GM21737 (cell line): ENCODE measurements around the gene CCL28.

Experiments
- ATAC-seq: cut with Tn5 transposase; IDR thresholded peaks from one replicate; pipeline ENCODE4 v1.9.1; 2021; ENCODE audit warnings: mild to moderate bottlenecking, moderate library complexity; ENCODE audit not compliant: unreplicated experiment

Gene CCL28

GRCh38 chr5:43358726-43359125 is 53.5 kb downstream of the CCL28 start:
- no peak for ATAC-seq

GRCh38 chr5:43358301-43358700 is 53.9 kb downstream of the CCL28 start:
- no peak for ATAC-seq

- no peak for ATAC-seq
Observed at GRCh38 chr5:43357878-43358281, 54.3 kb downstream of the CCL28 start.

GRCh38 chr5:43357067-43357466 is 55.1 kb downstream of the CCL28 start:
- ATAC-seq = no peak

- ATAC-seq = no peak
Observed at GRCh38 chr5:43354774-43355173, 57.4 kb downstream of the CCL28 start.

- ATAC-seq = no peak
Observed at GRCh38 chr5:43353668-43354067, 58.5 kb downstream of the CCL28 start.

GRCh38 chr5:43352915-43353314 is 59.3 kb downstream of the CCL28 start:
- ATAC-seq = no peak

- no peak for ATAC-seq
Observed at GRCh38 chr5:43352131-43352530, 60.1 kb downstream of the CCL28 start.

GRCh38 chr5:43348861-43349363 is 63.3 kb downstream of the CCL28 start:
- no peak for ATAC-seq

GRCh38 chr5:43348207-43348606 is 64.0 kb downstream of the CCL28 start:
- no peak for ATAC-seq

- ATAC-seq = no peak
Observed at GRCh38 chr5:43338862-43339261, 73.3 kb downstream of the CCL28 start.

- ATAC-seq = no peak
Observed at GRCh38 chr5:43336159-43336558, 76.0 kb downstream of the CCL28 start.

GRCh38 chr5:43335681-43336080 is 76.5 kb downstream of the CCL28 start:
- no peak for ATAC-seq

- no peak for ATAC-seq
Observed at GRCh38 chr5:43332401-43332800, 79.8 kb downstream of the CCL28 start.
